ENCODE results near the gene BARX1.

GRCh38 chr9:93904649-93905472 lies 50.3 kb downstream of the BARX1 start:
- TF ChIP-seq ZNF785 (CRISPR knock-in tag; IDR thresholded peaks at IDR 0.05) = no peak
- no peak for TF ChIP-seq KLF1 (tag; IDR thresholded peaks at IDR 0.05)
- no peak for TF ChIP-seq SIN3A (IDR thresholded peaks at IDR 0.05; ENCODE audit: borderline replicate concordance in 2 of 2, control insufficient read depth in 1 of 2, low read depth in 2 of 2, low read length in 2 of 2)
- no peak for TF ChIP-seq E2F3 (CRISPR knock-in tag; IDR thresholded peaks at IDR 0.05)
- no peak for TF ChIP-seq ZNF232 (CRISPR knock-in tag; IDR thresholded peaks at IDR 0.05)
- TF ChIP-seq ATF4 (CRISPR knock-in tag; IDR thresholded peaks at IDR 0.05) = no peak
- no peak for TF ChIP-seq ZNF282 (CRISPR knock-in tag; IDR thresholded peaks at IDR 0.05)
- TF ChIP-seq ZFX (CRISPR knock-in tag; IDR thresholded peaks at IDR 0.05) = no peak
- no peak for TF ChIP-seq E2F1 (CRISPR knock-in tag; IDR thresholded peaks at IDR 0.05)
- TF ChIP-seq MAZ (CRISPR knock-in tag; conservative IDR thresholded peaks at IDR 0.05 in 1 of 2, IDR thresholded peaks at IDR 0.05 in 1 of 2) = no peak
